GM23338 (cell line): ENCODE results near the gene POLDIP3. TPM values are rescaled to one million over a fixed set of nuclear protein-coding genes. Genes with fewer than 3 reads are reported as not detected.
A peak's percentile ranks its signal among the peaks of the same experiment; 100 is the strongest.

Experiments
- ATAC-seq: fragments of 200-7000 bp; cut with Tn5 transposase; 3 replicates; pipeline ENCODE4 v1.9.1; 2020
- DNase-seq: peaks from one replicate; pipeline ENCODE4 v3.0.0-alpha.2; 2015; ENCODE audit warnings: low spot score
- H2AFZ ChIP-seq: fragments of 200-600 bp; sonication (generic); 2 replicates; pipeline ENCODE4 v1.8.0; 2016; ENCODE audit warnings: antibody characterized with exemption, mild to moderate bottlenecking, moderate library complexity
- H3F3A ChIP-seq: fragments of 200-600 bp; sonication (generic); replicated peaks from 2 replicates; pipeline ENCODE4 v1.8.0; 2017; ENCODE audit warnings: antibody characterized with exemption, mixed run types, low read depth
- H3K27ac ChIP-seq: fragments of 200-600 bp; sonication (generic); 2 replicates; pipeline ENCODE4 v1.6.1; 2016; ENCODE audit warnings: low read depth
- H3K27me3 ChIP-seq: fragments of 200-600 bp; sonication (generic); 2 replicates; pipeline ENCODE4 v1.8.0; 2016; ENCODE audit warnings: mild to moderate bottlenecking, mixed run types, moderate library complexity; ENCODE audit not compliant: insufficient read depth
- H3K36me3 ChIP-seq: fragments of 200-600 bp; sonication (generic); 2 replicates; pipeline ENCODE4 v1.8.0; 2016; ENCODE audit warnings: mild to moderate bottlenecking; ENCODE audit not compliant: insufficient read depth
- H3K4me1 ChIP-seq: fragments of 200-600 bp; sonication (generic); 2 replicates; pipeline ENCODE4 v1.8.0; 2016; ENCODE audit warnings: mild to moderate bottlenecking, moderate library complexity; ENCODE audit not compliant: insufficient read depth
- H3K4me2 ChIP-seq: fragments of 200-600 bp; sonication (generic); 2 replicates; pipeline ENCODE4 v1.7.1; 2017; ENCODE audit warnings: mixed run types
- H3K4me3 ChIP-seq: fragments of 200-600 bp; sonication (generic); 2 replicates; pipeline ENCODE4 v1.6.1; 2016; ENCODE audit warnings: mixed run types
- H3K79me2 ChIP-seq: fragments of 200-600 bp; sonication (generic); replicated peaks from 2 replicates; pipeline ENCODE4 v1.8.0; 2017; ENCODE audit warnings: mild to moderate bottlenecking; ENCODE audit not compliant: insufficient read depth
- H3K9me2 ChIP-seq: fragments of 200-600 bp; sonication (generic); 2 replicates; pipeline ENCODE4 v1.8.0; 2017; ENCODE audit not compliant: insufficient read depth
- H4K20me1 ChIP-seq: fragments of 200-600 bp; sonication (generic); replicated peaks from 2 replicates; pipeline ENCODE4 v1.8.0; 2017; ENCODE audit warnings: mild to moderate bottlenecking; ENCODE audit not compliant: insufficient read depth
- H3K27ac Mint-ChIP-seq: 2 replicates; pipeline ENCODE4 v1.8.0; 2020; ENCODE audit warnings: inconsistent platforms, mild to moderate bottlenecking, moderate library complexity, mixed read lengths
- H3K27me3 Mint-ChIP-seq: 3 replicates; pipeline ENCODE4 v1.8.0; 2022; ENCODE audit warnings: low read depth, mild to moderate bottlenecking, moderate library complexity, mixed read lengths, inconsistent platforms; ENCODE audit not compliant: insufficient read depth, poor library complexity
- H3K36me3 Mint-ChIP-seq: 3 replicates; pipeline ENCODE4 v1.8.0; 2021; ENCODE audit warnings: low read depth, mild to moderate bottlenecking, inconsistent platforms, moderate library complexity, mixed read lengths
- H3K4me1 Mint-ChIP-seq: 3 replicates; pipeline ENCODE4 v1.8.0; 2020; ENCODE audit warnings: mild to moderate bottlenecking, inconsistent platforms, mixed read lengths
- H3K4me3 Mint-ChIP-seq: 3 replicates; pipeline ENCODE4 v1.8.0; 2021; ENCODE audit warnings: moderate library complexity, mild to moderate bottlenecking, inconsistent platforms, mixed read lengths
- H3K9me3 Mint-ChIP-seq: 3 replicates; pipeline ENCODE4 v1.8.0; 2020; ENCODE audit warnings: moderate library complexity, mild to moderate bottlenecking, inconsistent platforms, mixed read lengths
- EZH2 ChIP-seq: fragments of 200-600 bp; sonication (generic); IDR thresholded peaks from one replicate; pipeline ENCODE4 v1.8.0; 2017; ENCODE audit warnings: antibody characterized with exemption, mild to moderate bottlenecking, low read depth; ENCODE audit not compliant: unreplicated experiment
- ZNF114 ChIP-seq: fragments of 250-450 bp; sonication (Bioruptor Pico); IDR thresholded peaks from 2 replicates; pipeline ENCODE4 v1.5.0; 2020; ENCODE audit warnings: mild to moderate bottlenecking, moderate library complexity
- ZNF331 ChIP-seq: fragments of 250-450 bp; sonication (Bioruptor Pico); IDR thresholded peaks from 2 replicates; pipeline ENCODE4 v1.5.0; 2020; ENCODE audit warnings: low read depth, mild to moderate bottlenecking, moderate library complexity
- polyA plus RNA-seq: library from polyadenylated mRNA; unstranded; fragments of >200 nt; fragmentation: Nextera tagmentation; extraction: Ambion mirVana; gene quantifications from 2 replicates; pipeline ENCODE4 v1.2.1, GENCODE V29; 2016
- total RNA-seq: library from RNA; depleted of rRNA; stranded (reverse); fragments of >200 nt; shearing (Covaris generic); gene quantifications from 2 replicates; pipeline ENCODE4 v1.2.3, GENCODE V29; 2014
- TF ChIP-seq, protein P1 (sequence below): fragments of 250-450 bp; sonication (Bioruptor Pico); IDR thresholded peaks from 2 replicates; pipeline ENCODE4 v1.5.0; 2020; ENCODE audit warnings: mild to moderate bottlenecking, moderate library complexity
- TF ChIP-seq, protein P2 (sequence below): IDR thresholded peaks from 2 replicates; pipeline ENCODE4 v1.6.1; 2016; ENCODE audit warnings: antibody characterized with exemption
- TF ChIP-seq, protein P3 (sequence below): IDR thresholded peaks from one replicate; pipeline ENCODE4 v1.6.1; 2018; ENCODE audit warnings: antibody characterized with exemption; ENCODE audit not compliant: unreplicated experiment

The POLDIP3 gene
- total and polyA plus RNA-seq, 2 experiments from 2014 or later = 38.2 to 54.3 TPM

DNA sequence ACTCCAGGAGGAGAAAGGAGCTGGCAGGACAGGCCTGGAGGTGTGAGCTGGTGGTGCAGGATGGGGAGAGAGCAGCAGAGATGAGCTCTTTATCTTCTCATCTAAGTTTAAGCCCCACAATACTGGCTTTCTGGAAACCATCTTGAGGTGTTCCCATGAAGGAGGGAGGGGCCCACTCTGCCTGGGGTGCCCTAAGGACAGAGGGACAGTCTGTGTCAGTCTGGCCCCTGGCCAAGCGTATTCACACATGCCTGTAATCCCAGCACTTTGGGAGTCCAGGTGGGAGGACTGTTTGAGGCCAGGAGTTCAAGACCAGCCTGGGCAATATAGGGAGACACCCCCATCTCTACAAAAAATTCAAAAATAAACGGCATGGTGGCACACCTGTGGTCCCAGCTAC is 52.0 kb downstream of the POLDIP3 start (continued):
- TF ChIP-seq, protein P1, sequence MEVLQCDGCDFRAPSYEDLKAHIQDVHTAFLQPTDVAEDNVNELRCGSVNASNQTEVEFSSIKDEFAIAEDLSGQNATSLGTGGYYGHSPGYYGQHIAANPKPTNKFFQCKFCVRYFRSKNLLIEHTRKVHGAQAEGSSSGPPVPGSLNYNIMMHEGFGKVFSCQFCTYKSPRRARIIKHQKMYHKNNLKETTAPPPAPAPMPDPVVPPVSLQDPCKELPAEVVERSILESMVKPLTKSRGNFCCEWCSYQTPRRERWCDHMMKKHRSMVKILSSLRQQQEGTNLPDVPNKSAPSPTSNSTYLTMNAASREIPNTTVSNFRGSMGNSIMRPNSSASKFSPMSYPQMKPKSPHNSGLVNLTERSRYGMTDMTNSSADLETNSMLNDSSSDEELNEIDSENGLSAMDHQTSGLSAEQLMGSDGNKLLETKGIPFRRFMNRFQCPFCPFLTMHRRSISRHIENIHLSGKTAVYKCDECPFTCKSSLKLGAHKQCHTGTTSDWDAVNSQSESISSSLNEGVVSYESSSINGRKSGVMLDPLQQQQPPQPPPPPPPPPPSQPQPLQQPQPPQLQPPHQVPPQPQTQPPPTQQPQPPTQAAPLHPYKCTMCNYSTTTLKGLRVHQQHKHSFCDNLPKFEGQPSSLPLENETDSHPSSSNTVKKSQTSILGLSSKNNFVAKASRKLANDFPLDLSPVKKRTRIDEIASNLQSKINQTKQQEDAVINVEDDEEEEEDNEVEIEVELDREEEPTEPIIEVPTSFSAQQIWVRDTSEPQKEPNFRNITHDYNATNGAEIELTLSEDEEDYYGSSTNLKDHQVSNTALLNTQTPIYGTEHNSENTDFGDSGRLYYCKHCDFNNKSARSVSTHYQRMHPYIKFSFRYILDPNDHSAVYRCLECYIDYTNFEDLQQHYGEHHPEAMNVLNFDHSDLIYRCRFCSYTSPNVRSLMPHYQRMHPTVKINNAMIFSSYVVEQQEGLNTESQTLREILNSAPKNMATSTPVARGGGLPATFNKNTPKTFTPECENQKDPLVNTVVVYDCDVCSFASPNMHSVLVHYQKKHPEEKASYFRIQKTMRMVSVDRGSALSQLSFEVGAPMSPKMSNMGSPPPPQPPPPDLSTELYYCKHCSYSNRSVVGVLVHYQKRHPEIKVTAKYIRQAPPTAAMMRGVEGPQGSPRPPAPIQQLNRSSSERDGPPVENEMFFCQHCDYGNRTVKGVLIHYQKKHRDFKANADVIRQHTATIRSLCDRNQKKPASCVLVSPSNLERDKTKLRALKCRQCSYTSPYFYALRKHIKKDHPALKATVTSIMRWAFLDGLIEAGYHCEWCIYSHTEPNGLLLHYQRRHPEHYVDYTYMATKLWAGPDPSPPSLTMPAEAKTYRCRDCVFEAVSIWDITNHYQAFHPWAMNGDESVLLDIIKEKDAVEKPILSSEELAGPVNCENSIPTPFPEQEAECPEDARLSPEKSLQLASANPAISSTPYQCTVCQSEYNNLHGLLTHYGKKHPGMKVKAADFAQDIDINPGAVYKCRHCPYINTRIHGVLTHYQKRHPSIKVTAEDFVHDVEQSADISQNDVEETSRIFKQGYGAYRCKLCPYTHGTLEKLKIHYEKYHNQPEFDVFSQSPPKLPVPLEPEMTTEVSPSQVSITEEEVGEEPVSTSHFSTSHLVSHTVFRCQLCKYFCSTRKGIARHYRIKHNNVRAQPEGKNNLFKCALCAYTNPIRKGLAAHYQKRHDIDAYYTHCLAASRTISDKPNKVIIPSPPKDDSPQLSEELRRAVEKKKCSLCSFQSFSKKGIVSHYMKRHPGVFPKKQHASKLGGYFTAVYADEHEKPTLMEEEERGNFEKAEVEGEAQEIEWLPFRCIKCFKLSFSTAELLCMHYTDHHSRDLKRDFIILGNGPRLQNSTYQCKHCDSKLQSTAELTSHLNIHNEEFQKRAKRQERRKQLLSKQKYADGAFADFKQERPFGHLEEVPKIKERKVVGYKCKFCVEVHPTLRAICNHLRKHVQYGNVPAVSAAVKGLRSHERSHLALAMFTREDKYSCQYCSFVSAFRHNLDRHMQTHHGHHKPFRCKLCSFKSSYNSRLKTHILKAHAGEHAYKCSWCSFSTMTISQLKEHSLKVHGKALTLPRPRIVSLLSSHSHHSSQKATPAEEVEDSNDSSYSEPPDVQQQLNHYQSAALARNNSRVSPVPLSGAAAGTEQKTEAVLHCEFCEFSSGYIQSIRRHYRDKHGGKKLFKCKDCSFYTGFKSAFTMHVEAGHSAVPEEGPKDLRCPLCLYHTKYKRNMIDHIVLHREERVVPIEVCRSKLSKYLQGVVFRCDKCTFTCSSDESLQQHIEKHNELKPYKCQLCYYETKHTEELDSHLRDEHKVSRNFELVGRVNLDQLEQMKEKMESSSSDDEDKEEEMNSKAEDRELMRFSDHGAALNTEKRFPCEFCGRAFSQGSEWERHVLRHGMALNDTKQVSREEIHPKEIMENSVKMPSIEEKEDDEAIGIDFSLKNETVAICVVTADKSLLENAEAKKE (CRISPR knock-in tag) = no peak

DNA sequence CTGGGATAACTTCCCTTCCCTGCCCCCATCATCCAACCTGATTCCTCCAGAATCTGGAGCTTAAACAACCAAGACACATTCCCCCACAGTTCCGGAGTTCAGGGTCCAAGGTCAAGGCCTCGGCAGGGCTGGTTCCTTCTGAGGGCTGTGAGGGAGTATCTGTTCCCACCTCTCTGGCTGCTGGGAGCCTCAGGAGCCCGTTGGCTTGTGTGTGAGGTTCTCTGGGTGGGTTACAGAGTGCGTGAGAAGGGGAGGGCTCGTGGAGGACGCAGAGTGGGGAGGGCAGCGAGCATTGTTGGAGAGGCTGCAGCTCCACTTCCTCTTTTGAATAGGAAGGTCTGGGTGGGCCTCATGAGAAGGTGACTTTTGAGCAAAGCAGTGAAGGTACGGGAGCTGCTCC is 52.4 kb downstream of the POLDIP3 start:
- no peaks in the 10 kb centered on the region for H3K9me2 ChIP-seq
- Mint-ChIP-seq H3K9me3 (no peaks in the 10 kb centered on the region; the same call in 2 of the 3 replicates), H3K27me3 (peaks cover 30% of the 10 kb centered on the region), H3K27ac (no peak overlapping the region), H3K4me1 (peaks cover 12% of the 10 kb centered on the region), H3K36me3 (no peaks in the 10 kb centered on the region; the same call in 2 of the 3 replicates), H3K4me3 (no peak overlapping the region)
- peaks cover 5% of the 10 kb centered on the region; the same call in 1 of the 2 replicates for H3F3A ChIP-seq
- H3K4me1 ChIP-seq = peaks cover 4% of the 10 kb centered on the region; the same call in 1 of the 2 replicates
- H4K20me1 ChIP-seq = no peaks in the 10 kb centered on the region; the same call in 1 of the 2 replicates
- H3K27me3 ChIP-seq = no peaks in the 10 kb centered on the region; the same call in 1 of the 2 replicates
- no peaks in the 10 kb centered on the region for H3K36me3 ChIP-seq
- no peaks in the 10 kb centered on the region for H3K79me2 ChIP-seq
- DNase-seq (peak; percentile 32), ATAC-seq (no peak)
- H3K4me3 ChIP-seq = no peak overlapping the region
- no peak overlapping the region for H3K4me2 ChIP-seq
- TF ChIP-seq ZNF331 (CRISPR knock-in tag) = no peak
- H2AFZ ChIP-seq = no peak overlapping the region
- H3K27ac ChIP-seq = no peak overlapping the region

DNA sequence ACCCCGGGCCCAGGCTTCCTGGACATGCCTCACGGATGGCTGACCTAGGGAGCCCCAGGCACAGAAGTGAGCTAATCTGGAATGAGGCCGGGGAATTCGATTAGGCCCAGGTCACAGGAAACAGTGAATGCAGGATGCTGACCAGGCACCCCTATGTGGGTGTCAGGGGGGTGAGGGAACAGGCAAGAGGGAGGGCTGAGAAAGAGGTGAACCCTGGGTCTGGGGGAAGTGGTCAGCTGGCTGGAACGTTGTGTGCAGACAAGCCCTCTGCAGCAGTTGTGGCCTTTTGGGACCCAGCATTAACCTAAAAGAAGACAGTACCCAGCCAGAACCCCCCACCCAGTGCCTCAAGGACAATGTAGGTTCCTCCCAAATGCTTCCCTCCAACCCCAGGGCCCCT is 52.8 kb downstream of the POLDIP3 start:
- Mint-ChIP-seq H3K4me3 (no peak overlapping the region), H3K9me3 (no peaks in the 10 kb centered on the region; the same call in 2 of the 3 replicates), H3K36me3 (no peaks in the 10 kb centered on the region; the same call in 2 of the 3 replicates), H3K27me3 (peaks cover 30% of the 10 kb centered on the region), H3K27ac (no peak overlapping the region), H3K4me1 (peaks cover 12% of the 10 kb centered on the region)
- H3K27me3 ChIP-seq = no peaks in the 10 kb centered on the region; the same call in 1 of the 2 replicates
- H3K36me3 ChIP-seq = no peaks in the 10 kb centered on the region
- no peak overlapping the region for H3K4me2 ChIP-seq
- H3K4me1 ChIP-seq = peaks cover 4% of the 10 kb centered on the region; the same call in 1 of the 2 replicates
- no peak overlapping the region for H3K4me3 ChIP-seq
- H3K9me2 ChIP-seq = no peaks in the 10 kb centered on the region
- DNase-seq (no peak), ATAC-seq (no peak)
- H2AFZ ChIP-seq = no peak overlapping the region
- no peaks in the 10 kb centered on the region for H3K79me2 ChIP-seq
- peaks cover 5% of the 10 kb centered on the region; the same call in 1 of the 2 replicates for H3F3A ChIP-seq
- no peaks in the 10 kb centered on the region; the same call in 1 of the 2 replicates for H4K20me1 ChIP-seq
- no peak overlapping the region for H3K27ac ChIP-seq
- TF ChIP-seq, protein P2, sequence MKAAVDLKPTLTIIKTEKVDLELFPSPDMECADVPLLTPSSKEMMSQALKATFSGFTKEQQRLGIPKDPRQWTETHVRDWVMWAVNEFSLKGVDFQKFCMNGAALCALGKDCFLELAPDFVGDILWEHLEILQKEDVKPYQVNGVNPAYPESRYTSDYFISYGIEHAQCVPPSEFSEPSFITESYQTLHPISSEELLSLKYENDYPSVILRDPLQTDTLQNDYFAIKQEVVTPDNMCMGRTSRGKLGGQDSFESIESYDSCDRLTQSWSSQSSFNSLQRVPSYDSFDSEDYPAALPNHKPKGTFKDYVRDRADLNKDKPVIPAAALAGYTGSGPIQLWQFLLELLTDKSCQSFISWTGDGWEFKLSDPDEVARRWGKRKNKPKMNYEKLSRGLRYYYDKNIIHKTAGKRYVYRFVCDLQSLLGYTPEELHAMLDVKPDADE = no peak
- TF ChIP-seq EZH2 (no peak), ZNF114 (CRISPR knock-in tag) (no peak)
- TF ChIP-seq, protein P3, sequence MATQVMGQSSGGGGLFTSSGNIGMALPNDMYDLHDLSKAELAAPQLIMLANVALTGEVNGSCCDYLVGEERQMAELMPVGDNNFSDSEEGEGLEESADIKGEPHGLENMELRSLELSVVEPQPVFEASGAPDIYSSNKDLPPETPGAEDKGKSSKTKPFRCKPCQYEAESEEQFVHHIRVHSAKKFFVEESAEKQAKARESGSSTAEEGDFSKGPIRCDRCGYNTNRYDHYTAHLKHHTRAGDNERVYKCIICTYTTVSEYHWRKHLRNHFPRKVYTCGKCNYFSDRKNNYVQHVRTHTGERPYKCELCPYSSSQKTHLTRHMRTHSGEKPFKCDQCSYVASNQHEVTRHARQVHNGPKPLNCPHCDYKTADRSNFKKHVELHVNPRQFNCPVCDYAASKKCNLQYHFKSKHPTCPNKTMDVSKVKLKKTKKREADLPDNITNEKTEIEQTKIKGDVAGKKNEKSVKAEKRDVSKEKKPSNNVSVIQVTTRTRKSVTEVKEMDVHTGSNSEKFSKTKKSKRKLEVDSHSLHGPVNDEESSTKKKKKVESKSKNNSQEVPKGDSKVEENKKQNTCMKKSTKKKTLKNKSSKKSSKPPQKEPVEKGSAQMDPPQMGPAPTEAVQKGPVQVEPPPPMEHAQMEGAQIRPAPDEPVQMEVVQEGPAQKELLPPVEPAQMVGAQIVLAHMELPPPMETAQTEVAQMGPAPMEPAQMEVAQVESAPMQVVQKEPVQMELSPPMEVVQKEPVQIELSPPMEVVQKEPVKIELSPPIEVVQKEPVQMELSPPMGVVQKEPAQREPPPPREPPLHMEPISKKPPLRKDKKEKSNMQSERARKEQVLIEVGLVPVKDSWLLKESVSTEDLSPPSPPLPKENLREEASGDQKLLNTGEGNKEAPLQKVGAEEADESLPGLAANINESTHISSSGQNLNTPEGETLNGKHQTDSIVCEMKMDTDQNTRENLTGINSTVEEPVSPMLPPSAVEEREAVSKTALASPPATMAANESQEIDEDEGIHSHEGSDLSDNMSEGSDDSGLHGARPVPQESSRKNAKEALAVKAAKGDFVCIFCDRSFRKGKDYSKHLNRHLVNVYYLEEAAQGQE = no peak
